NCI-H1436 treated with DMSO at 0.1 percent for 48 hours (cell line): ENCODE data around the gene GRM4.

Experiments
- DNase-seq: peaks from one replicate; lab custom pipeline; 2025; lab: John Stamatoyannopoulos, UW

Gene GRM4

DNA sequence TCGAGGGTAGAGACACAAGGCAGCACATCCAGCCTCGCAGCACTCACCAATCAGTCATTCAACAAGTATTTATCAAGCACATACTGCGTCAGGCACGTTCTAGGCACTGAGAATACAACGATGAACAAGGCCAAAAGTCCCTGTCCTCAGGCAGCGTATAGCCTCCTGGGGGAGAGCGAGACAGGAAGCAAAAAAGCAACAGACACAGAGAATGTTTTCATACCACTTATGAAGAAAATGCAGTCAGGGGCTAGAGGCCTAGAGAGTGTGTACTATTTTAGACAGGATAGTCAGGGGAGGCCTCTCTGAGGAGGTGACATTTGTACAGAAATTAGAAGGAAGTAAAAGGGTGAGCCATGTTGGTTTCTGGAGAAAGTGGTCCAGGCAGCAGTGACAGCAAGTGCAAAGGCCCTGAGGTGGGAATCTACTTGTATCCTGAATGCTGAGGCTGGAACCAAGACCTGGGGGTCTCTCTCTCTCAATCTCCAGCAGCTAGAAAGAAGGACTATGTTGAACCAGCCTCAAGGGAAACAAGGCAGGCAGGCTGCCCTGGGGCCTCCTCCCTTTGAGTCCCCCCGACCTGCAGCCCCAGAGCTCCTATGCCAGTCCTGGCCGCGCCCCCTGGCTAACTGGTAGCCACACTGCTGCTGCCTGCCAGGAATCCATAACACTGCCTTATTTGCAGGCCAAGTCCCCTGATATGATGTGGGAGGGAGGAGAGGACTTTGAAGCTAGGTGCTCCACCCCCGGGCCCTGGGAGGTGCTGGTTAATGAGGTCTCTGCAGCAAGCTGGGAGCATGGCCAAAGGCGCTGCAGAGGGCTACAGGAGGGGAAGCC, 151.2 kb downstream of the GRM4 start:
- DNase-seq, result peak; percentile 49

GRCh38 chr6:33993653-33994471, 152.0 kb downstream of the GRM4 start:
- DNase-seq, result no peak

DNA sequence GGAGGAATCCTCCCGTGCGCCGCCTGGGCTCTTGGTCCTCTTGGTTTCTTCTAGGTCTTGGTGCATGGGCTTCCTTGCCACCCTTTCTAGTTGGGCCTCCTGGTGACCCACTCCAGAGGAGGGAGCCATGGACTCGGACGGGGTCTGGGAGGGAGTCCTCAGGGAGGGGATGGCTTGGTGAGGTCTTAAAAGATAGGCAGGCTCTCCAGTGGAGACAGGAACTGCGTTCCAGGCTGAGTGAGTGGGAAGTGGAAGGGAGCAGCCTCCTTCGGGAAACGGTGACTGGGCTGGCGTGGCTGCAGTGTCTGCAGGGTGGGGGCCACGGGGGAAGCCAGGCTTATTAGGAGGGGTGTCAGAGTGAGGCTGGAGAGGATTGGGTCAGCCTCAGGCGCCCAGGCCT, 152.8 kb downstream of the GRM4 start:
- DNase-seq, result no peak

GRCh38 chr6:33992191-33992590, 153.7 kb downstream of the GRM4 start:
- no peak for DNase-seq

DNA sequence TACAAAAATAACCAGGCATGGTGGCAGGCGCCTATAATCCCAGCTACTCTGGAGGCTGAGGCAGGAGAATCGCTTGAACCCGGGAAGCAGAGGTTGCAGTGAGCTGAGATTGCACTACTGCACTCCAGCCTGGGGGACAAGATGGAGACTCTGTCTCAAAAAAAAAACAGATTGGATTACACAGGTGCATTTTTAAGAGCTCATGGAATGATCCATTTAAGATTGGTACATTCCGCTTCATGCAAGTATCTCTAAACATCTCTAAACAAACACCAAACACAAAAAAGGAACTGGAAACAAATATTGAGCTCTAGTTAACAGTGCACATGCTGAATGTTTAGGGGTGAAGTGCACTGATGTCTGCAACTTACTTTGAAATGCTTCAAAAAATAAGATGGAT, 154.3 kb downstream of the GRM4 start:
- DNase-seq, result no peak

GRCh38 chr6:33990061-33990541, 155.8 kb downstream of the GRM4 start:
- no peak for DNase-seq

- DNase-seq, result no peak
These were observed 156.7 kb downstream of the GRM4 start for GRCh38 chr6:33989016-33989854.

DNA sequence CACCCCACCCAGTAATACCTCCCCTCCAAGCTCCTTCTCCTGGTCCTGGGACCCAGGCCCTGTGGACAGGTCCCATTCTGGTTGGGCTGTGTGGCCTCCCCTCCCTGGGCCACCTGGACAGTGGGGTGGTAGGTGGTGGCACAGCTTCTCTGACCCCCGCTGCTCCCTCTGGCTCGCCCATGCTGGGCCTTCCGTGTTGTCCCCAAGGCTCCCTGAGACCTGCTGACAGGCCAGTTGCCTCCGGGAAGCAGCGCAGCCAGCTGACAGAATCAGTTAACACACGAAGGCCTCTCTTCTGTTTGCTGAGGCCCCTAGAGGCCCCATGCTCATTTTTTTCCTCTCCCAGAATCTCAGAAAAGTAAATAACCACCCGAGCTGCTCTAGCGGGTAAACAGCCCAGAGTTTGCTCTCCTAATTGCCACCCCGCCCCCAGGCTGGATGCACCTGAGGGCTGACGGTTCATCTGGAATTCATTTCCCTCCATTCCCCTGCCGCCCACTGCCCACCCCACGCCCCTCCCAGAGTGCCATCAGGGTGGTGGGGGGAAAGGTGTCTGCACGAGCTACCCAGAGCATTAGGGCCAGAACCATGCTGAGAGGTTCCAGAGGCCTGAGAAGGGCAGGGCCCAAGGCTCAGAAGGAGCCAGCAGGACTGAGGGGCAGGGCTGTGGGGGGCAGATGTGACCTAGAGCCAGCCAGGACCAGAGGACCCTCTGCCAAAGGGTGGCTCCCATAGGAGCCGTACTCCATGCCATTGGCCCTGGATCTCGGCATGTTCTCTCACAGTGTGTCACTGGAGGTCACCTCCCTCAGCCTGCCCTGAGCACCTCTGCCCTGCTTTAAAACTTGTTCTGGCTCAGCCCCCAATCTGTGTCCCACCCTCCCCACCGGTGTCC, 157.5 kb downstream of the GRM4 start:
- peak; percentile 86 for DNase-seq

GRCh38 chr6:33987531-33988021, 158.3 kb downstream of the GRM4 start:
- DNase-seq, result peak; percentile 68

GRCh38 chr6:33985947-33986346, 159.9 kb downstream of the GRM4 start:
- no peak for DNase-seq

DNA sequence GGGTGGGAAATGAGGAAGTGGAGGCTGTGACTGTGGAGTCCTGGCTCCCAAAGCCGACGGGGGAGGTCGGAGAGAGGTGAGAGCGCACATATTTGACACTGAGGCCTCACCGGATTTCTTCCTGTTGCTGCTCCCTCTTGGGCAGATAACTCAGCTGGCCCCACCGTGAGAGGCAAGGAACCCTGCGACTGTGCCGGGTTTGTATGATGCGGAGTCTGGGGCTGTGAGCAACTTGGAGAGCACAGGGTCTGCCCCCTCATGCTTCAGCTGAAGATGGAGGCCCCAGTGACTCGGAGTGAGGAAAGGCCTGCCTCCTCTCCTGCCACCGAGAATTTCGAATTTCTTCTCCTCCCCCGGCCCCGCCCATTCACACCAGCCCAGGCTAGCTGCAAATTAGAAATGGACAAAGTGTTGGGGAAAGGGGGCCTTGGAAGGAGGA, 160.6 kb downstream of the GRM4 start:
- DNase-seq, result no peak

DNA sequence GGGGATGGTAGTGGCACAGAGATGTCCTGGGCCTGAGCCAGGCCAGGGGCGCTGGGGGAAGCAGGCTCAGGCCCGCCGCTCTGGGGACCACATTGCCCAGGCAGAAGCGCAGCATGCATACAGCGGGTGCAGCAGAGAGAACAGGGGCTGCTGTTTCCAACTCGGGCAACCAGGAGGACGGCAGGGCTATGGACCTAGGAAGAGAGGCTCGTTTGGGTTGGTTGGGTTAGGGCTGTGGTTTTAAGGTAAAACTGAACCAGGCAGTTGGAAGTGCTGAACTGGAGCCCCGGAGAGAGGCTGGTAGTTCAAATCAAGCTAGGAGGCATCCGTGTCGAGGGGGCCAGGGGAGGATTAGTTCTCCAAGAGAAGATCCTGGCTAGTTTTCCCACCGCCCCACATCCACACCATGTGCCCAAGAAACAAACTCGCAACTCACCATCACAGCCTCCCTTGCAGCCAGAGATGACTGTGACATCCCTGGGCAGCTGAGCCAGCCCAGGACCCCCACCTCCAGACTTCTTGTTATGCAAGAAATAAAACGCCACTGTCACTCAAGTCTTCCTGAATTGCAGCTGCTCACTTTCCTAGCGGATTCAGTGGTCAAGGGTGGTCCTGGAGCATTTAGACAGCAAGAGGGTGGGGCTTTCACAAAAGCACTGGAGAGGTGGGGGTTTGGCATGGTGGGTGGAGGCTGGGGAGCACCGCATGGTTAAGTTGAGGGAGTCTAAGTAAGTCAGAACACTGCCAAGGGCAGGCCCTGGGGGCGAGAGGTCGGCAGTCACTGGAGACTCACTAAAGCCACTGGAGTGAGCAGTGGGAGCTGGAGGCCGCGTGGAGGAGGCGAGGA, 161.2 kb downstream of the GRM4 start:
- DNase-seq, result no peak

DNA sequence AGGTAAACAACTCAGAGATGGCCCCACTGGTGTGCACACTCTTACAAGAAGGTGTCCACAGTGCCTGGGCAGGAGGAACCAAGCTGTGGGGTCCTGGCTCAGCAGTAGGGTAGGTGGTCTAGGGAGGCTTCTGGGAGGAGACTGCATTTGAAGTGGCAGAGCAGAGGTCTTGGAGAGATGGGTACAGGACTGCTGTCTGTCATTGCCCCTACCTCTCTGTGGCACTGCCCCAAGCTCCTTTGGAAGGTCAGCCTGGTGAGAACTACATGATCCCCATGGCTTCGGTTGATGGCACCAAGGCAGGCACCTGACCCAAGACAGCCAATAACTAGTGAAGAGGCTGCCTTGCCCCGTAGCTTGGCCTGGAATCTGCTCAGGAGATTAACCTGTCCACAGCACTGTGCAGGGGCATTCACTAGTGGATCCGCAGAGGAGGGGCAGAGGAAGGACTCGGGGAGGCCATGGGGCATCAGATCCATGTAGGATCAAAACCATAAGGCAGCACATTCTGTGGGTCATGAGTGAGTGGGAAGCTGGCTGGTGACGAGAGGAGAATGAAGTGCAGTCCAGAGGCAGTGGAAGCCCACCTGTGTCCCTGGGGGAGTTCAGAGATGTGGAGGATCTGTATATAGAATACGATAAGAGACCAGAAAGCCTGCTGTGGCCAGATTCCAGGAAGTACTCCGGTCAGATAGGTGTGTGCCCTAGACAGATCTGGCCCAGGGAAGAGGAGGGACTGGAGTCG, 162.0 kb downstream of the GRM4 start:
- DNase-seq, result no peak

DNA sequence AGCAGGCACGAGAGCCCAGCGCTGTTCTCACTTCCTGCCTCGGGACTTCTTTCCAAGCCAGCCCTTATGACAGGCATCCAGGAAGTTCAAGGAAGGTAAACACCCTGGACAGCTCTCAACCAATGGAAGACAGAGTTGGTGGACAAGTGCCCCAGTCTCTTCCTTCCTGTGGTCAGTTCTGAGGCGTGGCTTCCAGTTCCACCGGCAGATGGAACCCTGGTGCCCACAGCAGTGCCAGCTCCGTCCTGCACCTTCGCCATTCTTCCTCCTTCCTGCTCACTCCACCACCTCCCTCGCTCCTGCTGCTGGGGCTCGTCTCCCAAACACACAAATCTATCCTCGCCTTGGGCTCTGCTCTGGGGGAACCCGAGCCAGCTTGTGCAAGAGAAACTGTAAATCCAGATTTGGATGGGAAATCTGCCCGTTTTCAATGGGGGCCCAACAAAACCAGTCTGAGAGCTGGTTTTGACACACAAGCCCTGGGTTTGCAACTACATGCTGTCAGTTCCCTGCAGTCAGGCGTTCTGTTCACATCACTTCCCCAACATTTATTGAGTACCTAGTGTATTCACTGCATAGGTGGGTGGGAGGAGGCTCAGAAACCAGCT, 162.7 kb downstream of the GRM4 start:
- no peak for DNase-seq

- no peak for DNase-seq
These were observed 164.0 kb downstream of the GRM4 start for GRCh38 chr6:33981861-33982260.

GRCh38 chr6:33981421-33981820, 164.5 kb downstream of the GRM4 start:
- no peak for DNase-seq

DNA sequence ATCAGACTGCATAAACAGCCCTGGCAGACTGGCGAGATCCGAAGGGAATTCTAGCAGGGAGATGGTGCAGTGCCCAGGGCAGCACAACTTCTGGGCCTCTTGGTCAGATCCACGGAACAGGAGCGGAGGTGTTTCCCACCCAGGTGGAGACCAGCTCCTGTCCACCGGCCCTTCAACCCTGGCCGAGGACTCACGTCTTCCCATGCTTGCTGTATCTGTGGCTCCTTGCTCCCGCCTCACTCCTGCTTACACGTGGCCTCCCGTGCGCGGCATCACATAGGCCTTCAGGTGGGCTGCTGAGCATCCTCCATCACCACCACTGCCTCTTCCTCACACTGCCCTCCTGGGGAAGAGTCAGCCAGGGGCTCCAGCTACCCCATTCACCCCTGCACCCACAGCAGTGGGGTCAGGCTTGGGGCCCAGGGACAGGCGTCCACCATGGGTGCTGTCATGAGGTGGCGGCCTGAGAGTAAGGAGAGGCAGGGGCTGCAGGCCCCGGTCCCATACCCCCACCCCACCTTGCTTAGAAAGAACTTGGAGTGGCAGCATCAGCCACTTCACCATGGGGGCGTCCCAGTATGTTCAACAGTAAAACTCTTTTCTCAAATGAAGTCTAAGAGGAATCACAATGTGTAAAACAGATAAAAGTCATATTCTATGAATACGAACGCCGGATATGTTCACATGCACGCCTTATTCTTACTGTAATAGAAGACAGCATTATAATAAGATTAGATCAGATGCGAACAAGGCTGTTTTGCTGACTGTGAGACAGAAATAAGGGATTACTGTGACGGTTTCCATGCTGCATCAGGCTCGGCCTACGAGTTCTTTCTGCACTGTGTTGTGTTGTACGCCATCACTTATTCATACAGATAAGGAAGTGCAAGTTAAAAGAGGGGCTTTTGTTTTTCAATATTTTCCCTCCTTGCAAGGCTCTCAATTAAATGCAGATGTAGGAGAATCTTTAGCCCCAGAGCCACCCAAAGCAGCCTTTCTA, 165.4 kb downstream of the GRM4 start:
- no peak for DNase-seq

DNA sequence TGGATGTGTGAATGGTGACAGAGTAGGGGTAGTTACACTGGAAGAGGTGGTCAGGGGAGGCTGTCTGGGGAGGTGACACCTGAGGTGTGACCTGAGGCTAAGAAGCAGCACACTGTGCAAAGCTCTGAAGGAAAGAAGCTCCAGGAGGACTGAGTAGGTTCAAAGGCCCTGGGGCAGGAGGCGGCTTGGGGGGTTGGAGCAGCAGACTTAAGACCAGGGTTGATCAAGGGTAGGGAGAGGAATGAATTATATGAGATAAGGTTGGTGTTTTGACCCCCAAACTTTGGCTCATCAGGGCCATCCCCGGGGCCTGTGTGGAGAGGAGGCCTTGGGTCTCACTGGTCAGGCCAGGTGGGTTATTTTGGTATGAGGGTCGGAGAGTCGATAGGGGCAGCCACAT, 166.1 kb downstream of the GRM4 start:
- no peak for DNase-seq
